T47D (cell line): ENCODE results near the gene TMC1.

Experiments used
- DNase-seq, 2 experiments: peaks; one replicate each; pipeline versions ENCODE4 v3.0.0 to v3.0.0-alpha.2; 2011 to 2012; ENCODE audit warnings: low read depth in 1 of 2, low spot score in 1 of 2
- JUND ChIP-seq: IDR thresholded peaks from 2 replicates; pipeline ENCODE4 v1.6.1; 2012; ENCODE audit warnings: low read depth
- in situ Hi-C: cut with HindIII; loops from 2 replicates; pipeline ENCODE4 v1.10.0; 2016; ENCODE audit warnings: low sequenced_read_pairs, low pct_unique_long_range_greater_than_20kb

The TMC1 gene

DNA sequence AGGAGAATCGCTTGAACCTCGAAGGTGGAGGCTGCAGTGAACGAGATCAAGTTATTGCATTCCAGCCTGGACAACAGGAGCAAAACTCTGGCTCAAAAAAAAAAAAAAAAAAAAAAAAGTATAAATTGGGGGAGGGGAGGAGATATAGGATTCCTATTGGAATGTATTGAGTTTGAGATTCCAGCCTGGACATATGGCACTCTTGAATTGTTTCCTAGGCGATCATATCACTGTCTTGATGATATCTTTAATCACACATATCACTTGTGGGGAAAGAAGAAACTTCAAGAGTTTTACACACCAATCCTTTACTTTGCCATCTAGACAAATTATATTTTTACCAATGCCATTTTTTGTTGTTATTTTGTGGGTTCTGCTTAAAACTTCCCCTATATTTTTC is 42.4 kb downstream of the TMC1 start:
- in situ Hi-C loops: no loop called here
- DNase-seq: no peak
- no peak for TF ChIP-seq JUND

DNA sequence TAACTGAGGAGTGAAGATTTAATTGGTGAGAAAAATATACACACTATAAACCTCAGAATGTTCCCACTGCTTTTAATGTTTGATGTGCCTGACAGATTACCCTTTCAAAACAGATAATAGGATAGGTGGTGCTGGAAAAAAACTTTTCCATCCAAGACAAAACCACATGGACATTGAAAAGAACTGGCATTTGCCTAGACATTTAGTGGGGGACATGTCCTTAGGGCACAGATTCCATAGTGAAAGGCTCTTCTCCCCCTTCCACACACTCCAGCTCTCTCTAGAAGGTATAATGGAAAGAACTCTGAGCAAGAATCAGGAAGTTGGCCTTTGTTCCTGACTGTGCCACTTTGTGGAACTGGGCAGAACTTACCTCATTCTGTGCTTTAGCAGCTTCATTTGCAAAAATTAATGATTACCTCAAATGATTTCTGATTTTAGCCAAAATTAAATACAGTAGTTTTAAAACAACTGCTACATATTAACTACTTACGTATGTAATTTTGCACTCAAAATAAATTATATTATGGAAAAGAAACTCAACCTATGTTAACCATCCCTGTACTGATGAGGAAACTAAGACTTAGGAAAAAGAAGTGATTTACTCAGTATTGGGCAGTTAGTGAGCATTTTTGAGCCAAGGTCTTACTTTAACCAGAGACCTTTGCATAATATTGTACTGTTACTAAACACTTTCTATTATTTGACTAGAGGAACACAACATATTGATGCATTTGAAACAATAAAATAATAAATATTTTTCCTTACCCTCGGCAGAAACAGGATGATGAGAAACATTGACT is 43.3 kb downstream of the TMC1 start:
- in situ Hi-C loops: no loop called here
- TF ChIP-seq JUND: no peak
- peak in 1 of 2 experiments; percentile 43 for DNase-seq

DNA sequence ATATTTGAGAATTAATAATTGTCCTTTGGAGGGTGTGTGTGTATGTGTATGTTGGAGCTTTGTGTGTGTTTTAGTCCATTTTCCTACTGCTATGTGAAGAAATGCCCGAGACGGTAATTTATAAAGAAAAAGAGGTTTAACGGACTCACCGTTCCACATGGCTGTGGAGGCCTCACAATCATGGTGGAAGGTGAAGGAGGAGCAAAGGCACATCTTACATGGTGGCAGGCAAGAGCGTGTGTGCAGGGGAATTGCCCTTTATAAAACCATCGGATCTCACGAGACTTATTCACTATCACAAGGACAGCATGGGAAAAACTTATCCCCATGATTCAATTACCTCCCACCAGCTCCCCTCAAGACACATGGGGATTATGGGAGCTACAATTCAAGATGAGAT is 44.1 kb downstream of the TMC1 start:
- no peak for TF ChIP-seq JUND
- no peak for DNase-seq
- in situ Hi-C loops: no loop called here

- DNase-seq: no peak
- TF ChIP-seq JUND: no peak
- in situ Hi-C loops: no loop called here
Observed at GRCh38 chr9:72574156-72574810, 52.9 kb downstream of the TMC1 start.

DNA sequence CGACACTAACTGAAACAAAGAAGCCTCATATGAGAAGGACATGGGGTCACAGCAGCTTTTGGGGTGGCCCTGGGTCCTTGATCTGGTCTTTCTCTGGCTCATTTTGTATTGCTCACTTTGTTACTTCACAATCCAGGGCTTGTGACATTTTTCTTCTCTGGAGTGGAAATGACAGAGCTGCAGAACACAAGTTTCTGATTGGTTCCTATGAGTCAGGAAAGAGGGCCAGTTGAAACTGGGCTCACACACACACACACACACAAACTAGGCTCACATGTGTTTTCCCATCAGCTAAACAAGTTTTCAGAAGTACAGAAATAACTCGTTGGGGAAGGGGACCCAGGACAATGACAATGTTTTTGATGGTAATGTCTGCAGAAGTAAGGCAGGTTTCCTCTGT is 54.3 kb downstream of the TMC1 start:
- no peak for DNase-seq
- in situ Hi-C loops: no loop called here
- TF ChIP-seq JUND: no peak

DNA sequence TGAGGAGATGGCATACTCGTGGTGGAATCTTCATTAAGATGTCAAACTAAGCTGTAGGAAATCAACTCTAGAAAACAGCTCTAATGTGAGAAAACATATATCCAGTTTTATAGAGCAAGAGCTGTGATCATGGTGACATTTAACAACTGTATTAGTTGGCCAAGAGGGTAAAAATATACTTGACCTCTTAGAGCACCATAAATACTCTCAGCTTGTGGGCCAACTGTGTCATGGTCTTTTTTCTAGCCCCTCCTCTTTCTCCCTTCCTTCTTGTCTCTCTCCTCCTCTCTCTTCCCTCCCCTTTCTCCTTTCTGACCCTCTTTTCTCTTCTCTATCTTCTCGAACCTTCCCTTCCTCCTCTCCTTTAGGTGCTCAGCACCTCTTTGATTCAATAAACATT is 54.7 kb downstream of the TMC1 start:
- in situ Hi-C loops: no loop called here

GRCh38 chr9:72577212-72577753 is 55.9 kb downstream of the TMC1 start:
- peak; percentile 89 for TF ChIP-seq JUND
- DNase-seq: peak in 1 of 2 experiments; percentile 87
- in situ Hi-C loops: no loop called here

More for the DNA sequence above, 54.7 kb downstream of the TMC1 start:
- DNase-seq: no peak
- TF ChIP-seq JUND: no peak

DNA sequence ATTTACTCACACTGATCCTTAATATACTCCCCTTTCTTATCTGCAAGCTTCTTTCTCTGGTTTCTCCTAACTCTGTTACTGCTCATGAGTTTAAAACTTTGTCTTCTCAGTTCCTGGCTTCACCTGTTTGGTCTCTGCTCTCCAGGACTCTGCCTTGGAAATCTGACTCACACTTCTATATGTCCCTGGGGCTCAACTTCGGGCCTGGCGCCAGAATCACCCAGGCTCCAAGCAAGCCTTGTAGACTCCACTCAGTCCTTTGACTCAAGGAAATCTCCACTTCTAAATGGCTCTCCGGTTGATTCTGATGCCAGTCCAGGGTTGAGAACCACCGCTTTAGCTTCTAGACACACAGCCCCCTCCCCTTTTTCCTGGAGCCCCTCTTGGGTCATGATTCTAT is 57.8 kb downstream of the TMC1 start:
- DNase-seq: peak; percentile 37 to 83
- in situ Hi-C loops: no loop called here
- no peak for TF ChIP-seq JUND

GRCh38 chr9:72579880-72580550 is 58.6 kb downstream of the TMC1 start:
- in situ Hi-C loops: no loop called here
- TF ChIP-seq JUND: no peak
- no peak for DNase-seq

GRCh38 chr9:72581694-72582093 is 60.3 kb downstream of the TMC1 start:
- DNase-seq: no peak
- in situ Hi-C loops: no loop called here
- no peak for TF ChIP-seq JUND

DNA sequence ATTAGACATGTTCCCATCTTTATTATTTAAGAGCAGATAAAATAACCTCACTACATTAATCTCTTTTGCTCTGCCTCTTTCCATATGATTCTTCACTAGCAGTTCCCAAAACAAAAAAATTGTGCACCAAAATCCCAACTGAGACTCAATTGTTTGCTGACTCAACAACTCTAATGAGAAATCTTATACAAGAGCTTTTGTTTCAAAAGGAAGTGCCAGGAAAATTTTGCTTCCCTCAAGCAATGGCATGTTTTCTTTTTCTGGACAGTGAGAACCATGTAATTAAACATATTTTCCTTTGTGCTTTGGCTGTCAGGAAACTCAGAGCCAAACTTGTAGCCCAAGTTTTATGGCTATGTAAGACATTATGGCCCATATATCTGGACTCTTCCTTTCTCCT is 62.0 kb downstream of the TMC1 start:
- in situ Hi-C loops: no loop called here
- DNase-seq: no peak
- TF ChIP-seq JUND: no peak

DNA sequence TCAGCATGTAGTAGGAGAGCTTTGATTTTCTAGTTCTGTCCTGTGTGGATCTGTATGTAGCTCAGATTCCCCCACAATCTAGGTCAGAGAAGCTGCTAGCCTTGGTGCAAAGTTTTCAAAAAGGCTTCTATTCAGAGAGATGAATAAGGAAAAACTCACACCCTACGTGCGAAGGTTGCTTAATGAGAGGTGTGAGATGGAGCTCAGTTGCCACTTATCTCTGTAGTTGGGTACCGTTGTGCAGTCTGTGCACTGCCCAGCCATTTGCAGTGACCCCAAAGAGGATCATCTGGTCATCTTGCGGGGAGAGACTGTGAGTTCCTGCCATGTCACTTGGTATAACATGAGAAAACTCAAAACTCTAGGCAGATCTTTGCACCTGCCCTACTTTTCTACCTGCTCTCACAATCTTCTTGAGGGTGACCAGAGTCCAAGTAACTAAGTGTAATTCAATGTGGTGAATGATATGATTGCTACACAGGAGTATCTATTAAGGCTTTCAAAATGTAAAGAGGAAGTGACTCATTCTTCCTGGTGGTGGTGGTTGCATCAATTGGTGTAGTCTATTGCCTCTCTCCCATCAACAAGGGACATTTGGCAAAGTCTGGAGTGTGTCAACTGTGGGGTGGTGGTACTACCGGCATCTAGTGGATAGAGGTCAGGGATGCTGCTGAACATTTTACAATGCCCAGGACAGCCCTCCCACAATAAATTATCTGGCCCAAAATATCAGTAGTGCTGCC is 65.2 kb downstream of the TMC1 start:
- DNase-seq: no peak
- TF ChIP-seq JUND: no peak
- in situ Hi-C loops: no loop called here
